HepG2 (cell line): ENCODE results near the gene TSPAN9.

Source experiments
- EP300 ChIP-seq, 3 experiments: sonication (generic) in 1 of 3; formaldehyde crosslinking in 1 of 3; IDR thresholded peaks; 2 replicates each; pipeline versions ENCODE4 v1.5.1 to v1.6.1; 2011 to 2020; ENCODE audit warnings: low read depth in 2 of 3, low read length in 2 of 3, borderline replicate concordance in 1 of 3, improper control_type of control experiment in 1 of 3, mild to moderate bottlenecking in 1 of 3, missing genetic modification reagents in 1 of 3, moderate library complexity in 1 of 3
- MYNN ChIP-seq: sonication (generic); formaldehyde crosslinking; IDR thresholded peaks from 2 replicates; pipeline ENCODE4 v1.4.0; 2020; ENCODE audit warnings: mild to moderate bottlenecking, low read depth, missing genetic modification reagents
- NR1H2 ChIP-seq: sonication (generic); formaldehyde crosslinking; IDR thresholded peaks from 2 replicates; pipeline ENCODE4 v1.8.1; 2022; ENCODE audit warnings: low read depth, missing genetic modification reagents, borderline replicate concordance
- NR2F2 ChIP-seq: IDR thresholded peaks from 2 replicates; pipeline ENCODE4 v1.6.1; 2012; ENCODE audit warnings: low read depth, inconsistent platforms, borderline replicate concordance
- SRF ChIP-seq: IDR thresholded peaks from 2 replicates; pipeline ENCODE4 v1.6.1; 2011; ENCODE audit warnings: mild to moderate bottlenecking, low read depth, low read length, moderate library complexity
- ZNF558 ChIP-seq: sonication (generic); formaldehyde crosslinking; IDR thresholded peaks from 2 replicates; pipeline ENCODE4 v1.9.0; 2022; ENCODE audit warnings: mild to moderate bottlenecking, missing genetic modification reagents, borderline replicate concordance
- ZNF616 ChIP-seq: sonication (generic); formaldehyde crosslinking; IDR thresholded peaks from 2 replicates; pipeline ENCODE4 v1.5.0; 2020; ENCODE audit warnings: low read depth, mild to moderate bottlenecking, missing genetic modification reagents
- TF ChIP-seq, protein P1 (sequence below), 2 experiments: sonication (generic) in 1 of 2; formaldehyde crosslinking in 1 of 2; IDR thresholded peaks; 2 replicates each; pipeline versions ENCODE4 v1.5.1 to v1.6.1; 2011 to 2020; ENCODE audit warnings: borderline replicate concordance in 1 of 2, low read depth in 1 of 2, low read length in 1 of 2, mild to moderate bottlenecking in 1 of 2, missing genetic modification reagents in 1 of 2, moderate library complexity in 1 of 2
- TF ChIP-seq, protein P2 (sequence below): sonication (generic); formaldehyde crosslinking; conservative IDR thresholded peaks from 2 replicates; pipeline ENCODE4 v1.4.0; 2020; ENCODE audit warnings: missing genetic modification reagents
- TF ChIP-seq, protein P3 (sequence below): sonication (generic); formaldehyde crosslinking; IDR thresholded peaks from 2 replicates; pipeline ENCODE4 v1.4.0; 2020; ENCODE audit warnings: missing genetic modification reagents
- TF ChIP-seq, protein P4 (sequence below): sonication (generic); formaldehyde crosslinking; IDR thresholded peaks from one replicate; pipeline ENCODE4 v1.5.1; 2020; ENCODE audit warnings: mild to moderate bottlenecking, missing genetic modification reagents; ENCODE audit errors: not compliant biosample characterization
- TF ChIP-seq, protein P5 (sequence below): IDR thresholded peaks from 2 replicates; pipeline ENCODE4 v1.6.1; 2012; ENCODE audit warnings: inconsistent platforms
- TF ChIP-seq, protein P6 (sequence below): fragments of 450-650 bp; IDR thresholded peaks from 2 replicates; pipeline ENCODE4 v1.6.1; 2016

DNA sequence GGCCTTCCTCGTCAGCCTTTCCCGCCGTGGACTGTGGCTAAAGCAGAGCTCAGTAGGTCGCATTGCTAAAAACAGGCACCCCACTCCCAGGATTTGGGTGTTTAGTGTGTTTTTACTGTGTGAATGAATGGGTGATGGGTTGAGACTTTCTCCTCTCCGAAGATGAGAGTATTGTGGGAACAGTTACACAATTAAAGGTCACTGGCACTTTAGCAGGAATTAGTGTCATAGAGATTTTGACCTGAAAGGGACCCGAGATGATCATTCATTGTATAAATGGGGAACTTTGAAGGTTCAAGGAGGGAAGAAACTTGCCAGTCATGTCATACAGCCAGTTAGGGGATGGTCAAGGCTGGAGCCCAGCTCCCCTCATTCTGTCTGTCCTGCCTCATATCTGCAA, 56.9 kb downstream of the TSPAN9 start:
- TF ChIP-seq, protein P1, sequence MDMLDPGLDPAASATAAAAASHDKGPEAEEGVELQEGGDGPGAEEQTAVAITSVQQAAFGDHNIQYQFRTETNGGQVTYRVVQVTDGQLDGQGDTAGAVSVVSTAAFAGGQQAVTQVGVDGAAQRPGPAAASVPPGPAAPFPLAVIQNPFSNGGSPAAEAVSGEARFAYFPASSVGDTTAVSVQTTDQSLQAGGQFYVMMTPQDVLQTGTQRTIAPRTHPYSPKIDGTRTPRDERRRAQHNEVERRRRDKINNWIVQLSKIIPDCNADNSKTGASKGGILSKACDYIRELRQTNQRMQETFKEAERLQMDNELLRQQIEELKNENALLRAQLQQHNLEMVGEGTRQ (IDR thresholded peaks at IDR 0.05; ENCODE audit: low read depth, low read length), result no peak
- TF ChIP-seq, protein P1 (CRISPR knock-in tag; IDR thresholded peaks at IDR 0.05; ENCODE audit: borderline replicate concordance), result no peak
- TF ChIP-seq, protein P2, sequence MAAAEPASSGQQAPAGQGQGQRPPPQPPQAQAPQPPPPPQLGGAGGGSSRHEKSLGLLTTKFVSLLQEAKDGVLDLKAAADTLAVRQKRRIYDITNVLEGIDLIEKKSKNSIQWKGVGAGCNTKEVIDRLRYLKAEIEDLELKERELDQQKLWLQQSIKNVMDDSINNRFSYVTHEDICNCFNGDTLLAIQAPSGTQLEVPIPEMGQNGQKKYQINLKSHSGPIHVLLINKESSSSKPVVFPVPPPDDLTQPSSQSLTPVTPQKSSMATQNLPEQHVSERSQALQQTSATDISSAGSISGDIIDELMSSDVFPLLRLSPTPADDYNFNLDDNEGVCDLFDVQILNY (CRISPR knock-in tag), result no peak
- TF ChIP-seq ZNF558 (no peak), NR1H2 (no peak), NR2F2 (no peak), MYNN (CRISPR knock-in tag) (no peak), ZNF616 (CRISPR knock-in tag) (no peak), EP300 (IDR thresholded peaks at IDR 0.05; ENCODE audit: low read depth in 2 of 2, low read length in 2 of 2) (no peak), EP300 (CRISPR knock-in tag; IDR thresholded peaks at IDR 0.05; ENCODE audit: borderline replicate concordance) (no peak), SRF (no peak)
- TF ChIP-seq, protein P3, sequence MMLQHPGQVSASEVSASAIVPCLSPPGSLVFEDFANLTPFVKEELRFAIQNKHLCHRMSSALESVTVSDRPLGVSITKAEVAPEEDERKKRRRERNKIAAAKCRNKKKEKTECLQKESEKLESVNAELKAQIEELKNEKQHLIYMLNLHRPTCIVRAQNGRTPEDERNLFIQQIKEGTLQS (CRISPR knock-in tag), result no peak
- TF ChIP-seq, protein P4, sequence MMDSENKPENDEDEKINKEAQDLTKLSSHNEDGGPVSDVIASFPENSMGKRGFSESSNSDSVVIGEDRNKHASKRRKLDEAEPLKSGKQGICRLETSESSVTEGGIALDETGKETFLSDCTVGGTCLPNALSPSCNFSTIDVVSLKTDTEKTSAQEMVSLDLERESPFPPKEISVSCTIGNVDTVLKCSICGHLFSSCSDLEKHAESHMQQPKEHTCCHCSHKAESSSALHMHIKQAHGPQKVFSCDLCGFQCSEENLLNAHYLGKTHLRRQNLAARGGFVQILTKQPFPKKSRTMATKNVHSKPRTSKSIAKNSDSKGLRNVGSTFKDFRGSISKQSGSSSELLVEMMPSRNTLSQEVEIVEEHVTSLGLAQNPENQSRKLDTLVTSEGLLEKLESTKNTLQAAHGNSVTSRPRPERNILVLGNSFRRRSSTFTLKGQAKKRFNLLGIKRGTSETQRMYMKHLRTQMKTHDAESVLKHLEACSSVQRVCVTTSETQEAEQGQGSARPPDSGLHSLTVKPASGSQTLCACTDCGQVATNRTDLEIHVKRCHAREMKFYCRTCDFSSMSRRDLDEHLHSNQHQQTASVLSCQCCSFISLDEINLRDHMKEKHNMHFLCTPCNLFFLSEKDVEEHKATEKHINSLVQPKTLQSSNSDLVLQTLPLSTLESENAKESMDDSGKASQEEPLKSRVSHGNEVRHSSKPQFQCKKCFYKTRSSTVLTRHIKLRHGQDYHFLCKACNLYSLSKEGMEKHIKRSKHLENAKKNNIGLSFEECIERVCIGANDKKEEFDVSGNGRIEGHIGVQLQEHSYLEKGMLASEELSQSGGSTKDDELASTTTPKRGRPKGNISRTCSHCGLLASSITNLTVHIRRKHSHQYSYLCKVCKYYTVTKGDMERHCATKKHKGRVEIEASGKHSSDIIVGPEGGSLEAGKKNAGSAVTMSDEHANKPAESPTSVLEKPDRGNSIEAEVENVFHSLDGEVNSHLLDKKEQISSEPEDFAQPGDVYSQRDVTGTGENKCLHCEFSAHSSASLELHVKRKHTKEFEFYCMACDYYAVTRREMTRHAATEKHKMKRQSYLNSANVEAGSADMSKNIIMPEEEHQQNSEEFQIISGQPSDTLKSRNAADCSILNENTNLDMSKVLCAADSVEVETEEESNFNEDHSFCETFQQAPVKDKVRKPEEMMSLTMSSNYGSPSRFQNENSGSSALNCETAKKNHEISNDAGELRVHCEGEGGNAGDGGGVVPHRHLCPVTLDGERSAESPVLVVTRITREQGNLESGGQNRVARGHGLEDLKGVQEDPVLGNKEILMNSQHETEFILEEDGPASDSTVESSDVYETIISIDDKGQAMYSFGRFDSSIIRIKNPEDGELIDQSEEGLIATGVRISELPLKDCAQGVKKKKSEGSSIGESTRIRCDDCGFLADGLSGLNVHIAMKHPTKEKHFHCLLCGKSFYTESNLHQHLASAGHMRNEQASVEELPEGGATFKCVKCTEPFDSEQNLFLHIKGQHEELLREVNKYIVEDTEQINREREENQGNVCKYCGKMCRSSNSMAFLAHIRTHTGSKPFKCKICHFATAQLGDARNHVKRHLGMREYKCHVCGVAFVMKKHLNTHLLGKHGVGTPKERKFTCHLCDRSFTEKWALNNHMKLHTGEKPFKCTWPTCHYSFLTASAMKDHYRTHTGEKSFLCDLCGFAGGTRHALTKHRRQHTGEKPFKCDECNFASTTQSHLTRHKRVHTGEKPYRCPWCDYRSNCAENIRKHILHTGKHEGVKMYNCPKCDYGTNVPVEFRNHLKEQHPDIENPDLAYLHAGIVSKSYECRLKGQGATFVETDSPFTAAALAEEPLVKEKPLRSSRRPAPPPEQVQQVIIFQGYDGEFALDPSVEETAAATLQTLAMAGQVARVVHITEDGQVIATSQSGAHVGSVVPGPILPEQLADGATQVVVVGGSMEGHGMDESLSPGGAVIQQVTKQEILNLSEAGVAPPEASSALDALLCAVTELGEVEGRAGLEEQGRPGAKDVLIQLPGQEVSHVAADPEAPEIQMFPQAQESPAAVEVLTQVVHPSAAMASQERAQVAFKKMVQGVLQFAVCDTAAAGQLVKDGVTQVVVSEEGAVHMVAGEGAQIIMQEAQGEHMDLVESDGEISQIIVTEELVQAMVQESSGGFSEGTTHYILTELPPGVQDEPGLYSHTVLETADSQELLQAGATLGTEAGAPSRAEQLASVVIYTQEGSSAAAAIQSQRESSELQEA, result no peak
- TF ChIP-seq, protein P5, sequence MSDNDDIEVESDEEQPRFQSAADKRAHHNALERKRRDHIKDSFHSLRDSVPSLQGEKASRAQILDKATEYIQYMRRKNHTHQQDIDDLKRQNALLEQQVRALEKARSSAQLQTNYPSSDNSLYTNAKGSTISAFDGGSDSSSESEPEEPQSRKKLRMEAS, result no peak
- TF ChIP-seq, protein P6, sequence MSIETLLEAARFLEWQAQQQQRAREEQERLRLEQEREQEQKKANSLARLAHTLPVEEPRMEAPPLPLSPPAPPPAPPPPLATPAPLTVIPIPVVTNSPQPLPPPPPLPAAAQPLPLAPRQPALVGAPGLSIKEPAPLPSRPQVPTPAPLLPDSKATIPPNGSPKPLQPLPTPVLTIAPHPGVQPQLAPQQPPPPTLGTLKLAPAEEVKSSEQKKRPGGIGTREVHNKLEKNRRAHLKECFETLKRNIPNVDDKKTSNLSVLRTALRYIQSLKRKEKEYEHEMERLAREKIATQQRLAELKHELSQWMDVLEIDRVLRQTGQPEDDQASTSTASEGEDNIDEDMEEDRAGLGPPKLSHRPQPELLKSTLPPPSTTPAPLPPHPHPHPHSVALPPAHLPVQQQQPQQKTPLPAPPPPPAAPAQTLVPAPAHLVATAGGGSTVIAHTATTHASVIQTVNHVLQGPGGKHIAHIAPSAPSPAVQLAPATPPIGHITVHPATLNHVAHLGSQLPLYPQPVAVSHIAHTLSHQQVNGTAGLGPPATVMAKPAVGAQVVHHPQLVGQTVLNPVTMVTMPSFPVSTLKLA, result no peak
